H1 (cell line): ENCODE data around the gene SRD5A3. TPM values are rescaled to one million over a fixed set of nuclear protein-coding genes. Genes with fewer than 3 reads are reported as not detected.
A peak's percentile ranks its signal among the peaks of the same experiment; 100 is the strongest.

Experiments
- CTCF ChIA-PET: fragments of 300-600 bp; sonication (Branson Sonifier 250); formaldehyde crosslinking; loops from one replicate; lab custom pipeline; 2021; ENCODE audit not compliant: partially characterized antibody; lab: Charles Lee
- POLR2A ChIA-PET: fragments of 300-600 bp; sonication (Branson Sonifier 250); formaldehyde crosslinking; loops from one replicate; lab custom pipeline; 2021; ENCODE audit warnings: inconsistent platforms; ENCODE audit not compliant: partially characterized antibody; lab: Charles Lee
- DNase-seq, 2 experiments: peaks; one replicate each; pipeline versions ENCODE4 v3.0.0 to v3.0.0-alpha.2; 2010 to 2022; ENCODE audit warnings: low spot score in 2 of 2, low read depth in 1 of 2, mixed read lengths in 1 of 2
- FAIRE-seq: peaks from 2 replicates; lab custom pipeline; 2011; peaks lifted over from hg19 to GRCh38; lab: Jason Lieb, UNC
- H2AFZ ChIP-seq: 2 replicates; pipeline ENCODE4 v1.8.1; 2012; ENCODE audit warnings: low read length, inconsistent platforms
- H2AK5ac ChIP-seq: 2 replicates; pipeline ENCODE4 v1.6.1; 2013; ENCODE audit warnings: low read depth, low read length
- H2BK120ac ChIP-seq: replicated peaks from 2 replicates; pipeline ENCODE3; 2013; ENCODE audit warnings: low read depth, low read length, inconsistent platforms
- H2BK12ac ChIP-seq: 2 replicates; pipeline ENCODE4 v1.6.1; 2013; ENCODE audit warnings: low read depth, low read length
- H2BK15ac ChIP-seq: 2 replicates; pipeline ENCODE4 v1.6.1; 2013; ENCODE audit warnings: low read length
- H2BK20ac ChIP-seq: 2 replicates; pipeline ENCODE4 v1.6.1; 2013; ENCODE audit warnings: low read length
- H2BK5ac ChIP-seq: 2 replicates; pipeline ENCODE4 v1.6.1; 2013; ENCODE audit warnings: low read depth, low read length
- H3K14ac ChIP-seq: 2 replicates; pipeline ENCODE4 v1.6.1; 2013; ENCODE audit warnings: inconsistent platforms; ENCODE audit not compliant: insufficient read length
- H3K18ac ChIP-seq: 2 replicates; pipeline ENCODE4 v1.6.1; 2013; ENCODE audit warnings: low read length; ENCODE audit errors: extremely low read depth
- H3K23ac ChIP-seq: 2 replicates; pipeline ENCODE4 v1.6.1; 2013; ENCODE audit warnings: inconsistent platforms; ENCODE audit not compliant: insufficient read length
- H3K23me2 ChIP-seq: 2 replicates; pipeline ENCODE4 v1.6.1; 2013; ENCODE audit warnings: low read depth, low read length
- H3K27ac ChIP-seq: 2 replicates; pipeline ENCODE4 v1.6.1; 2011; ENCODE audit warnings: low read depth, low read length, inconsistent platforms
- H3K27me3 ChIP-seq, 4 experiments: replicated peaks in 1 of 4; 1 replicate in 1 of 4; 2 replicates in 3 of 4; pipeline versions ENCODE4 v1.6.1 to v1.8.1; 2011 to 2013; ENCODE audit warnings: low read length in 3 of 4, mild to moderate bottlenecking in 3 of 4, inconsistent platforms in 2 of 4, mixed read lengths in 2 of 4, moderate library complexity in 1 of 4; ENCODE audit not compliant: control insufficient read depth in 3 of 4, insufficient read depth in 3 of 4; ENCODE audit errors: extremely low read depth in 1 of 4
- H3K36me3 ChIP-seq, 4 experiments: 2 replicates each; pipeline versions ENCODE4 v1.6.1 to v1.8.1; 2011 to 2013; ENCODE audit warnings: mild to moderate bottlenecking in 4 of 4, low read length in 3 of 4, moderate library complexity in 2 of 4, control low read depth in 1 of 4, inconsistent platforms in 1 of 4; ENCODE audit not compliant: insufficient read depth in 4 of 4, control insufficient read depth in 2 of 4
- H3K4ac ChIP-seq: replicated peaks from 2 replicates; pipeline ENCODE3; 2013; ENCODE audit warnings: low read length, low read depth, mixed read lengths, inconsistent platforms; ENCODE audit not compliant: insufficient read length
- H3K4me1 ChIP-seq, 4 experiments: replicated peaks in 1 of 4; 1 replicate in 1 of 4; 2 replicates in 3 of 4; pipeline versions ENCODE4 v1.6.1 to v1.8.1; 2011 to 2013; ENCODE audit warnings: low read length in 3 of 4, inconsistent platforms in 2 of 4, mixed read lengths in 1 of 4; ENCODE audit not compliant: insufficient read depth in 4 of 4, control insufficient read depth in 3 of 4
- H3K4me2 ChIP-seq, 2 experiments: 2 replicates each; pipeline versions ENCODE4 v1.6.1 to v1.8.1; 2011 to 2013; ENCODE audit warnings: low read depth in 2 of 2, low read length in 2 of 2, control low read depth in 1 of 2, inconsistent platforms in 1 of 2, mild to moderate bottlenecking in 1 of 2; ENCODE audit not compliant: insufficient read depth in 1 of 2
- H3K4me3 ChIP-seq, 4 experiments: fragments of 200-600, 300-600 bp in 1 of 4; sonication (generic), shearing (Covaris generic), sonication (Bioruptor Twin) in 1 of 4; 2 replicates each; pipeline versions ENCODE4 v1.5.1 to v1.8.1; 2011 to 2016; ENCODE audit warnings: low read length in 4 of 4, low read depth in 3 of 4, control low read depth in 2 of 4, inconsistent platforms in 2 of 4, mild to moderate bottlenecking in 2 of 4, mixed read lengths in 1 of 4, moderate library complexity in 1 of 4; ENCODE audit not compliant: insufficient read depth in 2 of 4; ENCODE audit errors: extremely low read depth in 1 of 4
- H3K56ac ChIP-seq: replicated peaks from 2 replicates; pipeline ENCODE3; 2013; ENCODE audit warnings: low read depth, mild to moderate bottlenecking, mixed read lengths, low read length, inconsistent platforms; ENCODE audit not compliant: insufficient read length
- H3K79me1 ChIP-seq: 2 replicates; pipeline ENCODE4 v1.6.1; 2013; ENCODE audit warnings: low read depth, low read length, control low read depth
- H3K79me2 ChIP-seq, 2 experiments: 2 replicates each; pipeline versions ENCODE4 v1.6.1 to v1.8.1; 2012 to 2013; ENCODE audit warnings: low read length in 2 of 2, mild to moderate bottlenecking in 2 of 2, inconsistent platforms in 1 of 2; ENCODE audit not compliant: insufficient read depth in 2 of 2, control insufficient read depth in 1 of 2
- H3K9ac ChIP-seq, 4 experiments: replicated peaks in 1 of 4; 1 replicate in 1 of 4; 2 replicates in 3 of 4; pipeline versions ENCODE4 v1.6.1 to v1.8.1; 2011 to 2013; ENCODE audit warnings: low read depth in 3 of 4, low read length in 3 of 4, control low read depth in 2 of 4, mild to moderate bottlenecking in 2 of 4, moderate library complexity in 2 of 4, inconsistent platforms in 1 of 4; ENCODE audit errors: extremely low read depth in 1 of 4
- H3K9me3 ChIP-seq, 2 experiments: 2 replicates each; pipeline versions ENCODE4 v1.6.1 to v1.8.1; 2012 to 2013; ENCODE audit warnings: mild to moderate bottlenecking in 2 of 2, moderate library complexity in 2 of 2, control low read depth in 1 of 2, inconsistent platforms in 1 of 2, low read depth in 1 of 2, low read length in 1 of 2, mixed read lengths in 1 of 2; ENCODE audit not compliant: insufficient read depth in 2 of 2
- H4K20me1 ChIP-seq, 2 experiments: replicated peaks in 1 of 2; 2 replicates each; pipeline versions ENCODE3 to v1.8.1; 2011 to 2013; ENCODE audit warnings: inconsistent platforms in 2 of 2, low read length in 2 of 2, mild to moderate bottlenecking in 1 of 2; ENCODE audit not compliant: insufficient read depth in 2 of 2, control insufficient read depth in 1 of 2
- H4K5ac ChIP-seq: 2 replicates; pipeline ENCODE4 v1.6.1; 2013; ENCODE audit warnings: low read length, low read depth, mixed read lengths, inconsistent platforms; ENCODE audit not compliant: insufficient read length
- H4K8ac ChIP-seq: 2 replicates; pipeline ENCODE4 v1.8.0; 2013; ENCODE audit warnings: mild to moderate bottlenecking, moderate library complexity, low read length, inconsistent platforms; ENCODE audit not compliant: insufficient read depth; ENCODE audit errors: extremely low read depth
- H4K91ac ChIP-seq: replicated peaks from 2 replicates; pipeline ENCODE3; 2013; ENCODE audit warnings: low read length, mixed read lengths, inconsistent platforms; ENCODE audit not compliant: insufficient read length
- CBX8 ChIP-seq: fragments of 300-800, 300-1000 bp; sonication (generic); IDR thresholded peaks from 2 replicates; pipeline ENCODE4 v1.7.1; 2016; ENCODE audit warnings: low read depth, low read length, borderline replicate concordance
- FOSL1 ChIP-seq: IDR thresholded peaks from 2 replicates; pipeline ENCODE4 v1.6.1; 2011; ENCODE audit warnings: mild to moderate bottlenecking, low read depth, low read length, moderate library complexity; ENCODE audit not compliant: insufficient read depth
- HDAC2 ChIP-seq, 2 experiments: fragments of 300-600 bp in 1 of 2; sonication (generic) in 1 of 2; IDR thresholded peaks; 2 replicates each; pipeline ENCODE4 v1.6.1; 2011 to 2012; ENCODE audit warnings: low read depth in 2 of 2, low read length in 2 of 2, mild to moderate bottlenecking in 2 of 2, moderate library complexity in 2 of 2, borderline replicate concordance in 1 of 2, inconsistent platforms in 1 of 2
- KDM1A ChIP-seq: fragments of 200-600, 300-600 bp; sonication (generic); IDR thresholded peaks from 2 replicates; pipeline ENCODE4 v1.7.1; 2016; ENCODE audit warnings: mild to moderate bottlenecking, low read length, borderline replicate concordance
- KDM5A ChIP-seq: fragments of 200-600 bp; IDR thresholded peaks from 2 replicates; pipeline ENCODE4 v1.7.1; 2012; ENCODE audit warnings: mild to moderate bottlenecking, low read length, inconsistent platforms, mixed read lengths
- TAF7 ChIP-seq: optimal IDR thresholded peaks from 2 replicates; pipeline ENCODE3; 2011; ENCODE audit warnings: low read depth, mild to moderate bottlenecking, inconsistent platforms, low read length, moderate library complexity, borderline replicate concordance
- TEAD4 ChIP-seq: IDR thresholded peaks from 2 replicates; pipeline ENCODE4 v1.6.1; 2012; ENCODE audit warnings: low read depth, low read length, inconsistent platforms, mixed read lengths
- WGBS, 2 experiments: shearing (Covaris generic) in 1 of 2; methylation state at CpG; one replicate each; pipeline versions ENCODE4 v1.1.6 to v1.1.7; 2013 to 2015; ENCODE audit warnings: low lambda C conversion rate in 2 of 2, mixed read lengths in 2 of 2, inconsistent platforms in 1 of 2, low coverage in 1 of 2, missing lambda C conversion rate in 1 of 2; ENCODE audit not compliant: insufficient replicate concordance in 2 of 2, insufficient coverage in 1 of 2, insufficient read length in 1 of 2; ENCODE audit errors: extremely low coverage in 1 of 2, missing lambda C conversion rate in 1 of 2; 5-methylcytosine and 5-hydroxymethylcytosine counted together
- polyA plus RNA-seq, 7 experiments: library from polyadenylated mRNA; depleted of rRNA in 3 of 7; stranded (reverse) in 5 of 7; unstranded in 2 of 7; fragments of >200 nt in 5 of 7; fragments of 200-250 nt in 2 of 7; gene quantifications; 1 replicate in 5 of 7; 2 replicates in 1 of 7; 4 replicates in 1 of 7; pipeline versions ENCODE4 v1.2.1 to v1.2.3, GENCODE V29; 2011 to 2013; ENCODE audit warnings: missing spikeins in 2 of 7, mixed read lengths in 2 of 7
- total RNA-seq: library from RNA; stranded (reverse); fragmentation: NEBNext Ultra II Directional; extraction: Animal tissue kit (Norgen Biotek cat#: 25700); gene quantifications from 2 replicates; pipeline ENCODE4 v1.2.1, GENCODE V29; 2021

SRD5A3 gene
- total and polyA plus RNA-seq, 2 of the 8 experiments (the other 6 are each of a cell fraction or from before 2014, with no cell fraction given), result 19.6 to 34.6 TPM

DNA sequence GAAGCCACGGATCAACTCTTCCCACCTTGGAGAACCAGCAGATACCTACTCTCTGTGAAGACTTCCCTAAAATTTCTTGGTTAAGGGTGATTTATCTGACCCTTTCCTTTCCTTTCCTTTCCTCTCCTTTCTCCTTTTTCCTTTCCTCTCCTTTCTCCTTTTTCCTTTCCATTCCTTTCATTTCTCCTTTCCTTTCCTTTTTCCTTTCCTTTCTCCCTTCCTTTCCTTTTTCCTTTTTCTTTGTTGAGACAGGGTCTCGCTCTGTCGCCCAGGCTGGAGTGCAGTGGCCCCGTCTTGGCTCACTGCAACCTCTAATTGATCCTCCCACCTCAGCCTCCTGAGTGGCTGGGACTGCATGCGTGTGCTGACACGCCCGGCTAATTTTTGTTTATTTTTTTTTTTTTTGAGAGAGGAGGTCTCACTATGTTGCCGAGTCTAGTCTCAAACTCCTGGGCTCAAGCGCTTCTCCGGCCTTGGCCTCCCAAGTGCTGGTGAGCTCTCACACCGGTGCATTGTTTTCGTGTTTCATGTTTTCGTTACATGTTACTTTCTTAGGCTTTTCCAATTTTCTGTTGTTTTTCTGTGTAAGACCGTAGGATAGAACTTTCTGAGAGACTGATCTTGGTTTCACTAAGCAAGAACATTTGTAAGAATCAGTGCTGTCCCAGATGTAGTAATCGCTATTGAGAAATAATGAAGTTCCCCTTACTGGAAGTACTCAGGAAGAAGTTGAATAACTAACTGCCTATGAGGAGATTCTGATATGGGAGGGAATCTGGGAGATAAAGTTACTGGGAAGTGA is 51.7 kb downstream of the SRD5A3 start:
- FAIRE-seq, result peak; percentile 62
- Histone ChIP-seq H3K9me3 (no peaks in the 10 kb centered on the region), H4K8ac (no peak overlapping the region), H2BK12ac (no peak overlapping the region), H2BK5ac (no peak overlapping the region), H3K56ac (no peak overlapping the region), H3K4me1 (peaks cover 0 to 6% (median under 1%) of the 10 kb centered on the region in 4 experiments; a peak in 2 of 7 replicates), H3K18ac (no peak overlapping the region), H3K79me2 (peaks cover 33 to 58% of the 10 kb centered on the region in 2 experiments), H2AK5ac (no peak overlapping the region), H4K5ac (no peak overlapping the region), H2BK120ac (no peak overlapping the region), H3K36me3 (peaks cover 0 to 25% (median 1%) of the 10 kb centered on the region in 4 experiments; a peak in 2 of 8 replicates), H3K4me3 (peak overlapping the region; percentile 74 to 87 (median 79); a peak in 7 of 8 replicates), H3K79me1 (peaks cover 4% of the 10 kb centered on the region), H3K23me2 (peaks cover 18% of the 10 kb centered on the region), H3K27me3 (no peaks in the 10 kb centered on the region), H4K20me1 (peaks cover 12 to 15% of the 10 kb centered on the region in 2 experiments), H2AFZ (no peak overlapping the region), H3K4ac (no peak overlapping the region), H3K27ac (no peak overlapping the region), H3K14ac (no peak overlapping the region), H2BK15ac (no peak overlapping the region), H2BK20ac (no peak overlapping the region), H3K4me2 (peak overlapping the region; percentile 81 to 97), H4K91ac (no peak overlapping the region), H3K23ac (no peak overlapping the region), H3K9ac (peak overlapping the region in 2 of 4 experiments; percentile 53 to 90; a peak in 2 of 7 replicates)
- no peak for DNase-seq
- ChIA-PET POLR2A (interaction anchor here (0.6 to 3.6 kb wide), 4 partner anchors 8 to 20 kb away, joined by 3 to 19 read pairs (median 11); no protein-coding TSS in a partner anchor), CTCF (interaction anchor here (0.8 kb wide), 1 partner anchor 9 kb away, joined by 6 read pairs; no protein-coding TSS in a partner anchor)
- 49% methylated on average over 15 of the region's 15 CpGs; no CpG with 5 or more reads in 1 of the 2 experiments for WGBS, 2 experiments
- TF ChIP-seq KDM5A, result no peak
- TF ChIP-seq KDM1A, result no peak
- TF ChIP-seq TAF7, result no peak
- TF ChIP-seq FOSL1, result no peak
- no peak for TF ChIP-seq TEAD4
- no peak for TF ChIP-seq CBX8
- no peak for TF ChIP-seq HDAC2 (IDR thresholded peaks at IDR 0.05; ENCODE audit: borderline replicate concordance in 1 of 2, low read depth in 2 of 2, low read length in 2 of 2)
